ENCODE results near the gene MOK.

DNA sequence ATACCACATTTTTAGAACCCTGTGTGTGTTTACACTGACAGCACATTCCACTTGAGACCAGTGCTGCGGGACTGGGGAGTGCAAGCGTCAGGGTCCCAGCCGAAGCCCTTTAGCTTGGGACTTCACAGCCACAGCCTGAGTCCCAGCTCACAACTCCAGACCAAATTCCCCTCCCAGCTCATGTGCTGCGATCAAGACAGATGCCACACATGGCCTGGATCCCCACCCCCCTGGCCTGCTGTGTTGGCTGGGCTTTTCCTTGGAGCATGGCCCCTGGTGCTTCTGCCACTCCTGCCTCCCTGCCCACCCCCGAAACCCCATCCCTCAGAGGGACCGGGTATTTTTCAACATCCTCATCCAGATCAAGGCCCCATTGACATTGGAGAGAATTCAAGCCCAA is 101.6 kb downstream of the MOK start:
- TF ChIP-seq, protein P1, sequence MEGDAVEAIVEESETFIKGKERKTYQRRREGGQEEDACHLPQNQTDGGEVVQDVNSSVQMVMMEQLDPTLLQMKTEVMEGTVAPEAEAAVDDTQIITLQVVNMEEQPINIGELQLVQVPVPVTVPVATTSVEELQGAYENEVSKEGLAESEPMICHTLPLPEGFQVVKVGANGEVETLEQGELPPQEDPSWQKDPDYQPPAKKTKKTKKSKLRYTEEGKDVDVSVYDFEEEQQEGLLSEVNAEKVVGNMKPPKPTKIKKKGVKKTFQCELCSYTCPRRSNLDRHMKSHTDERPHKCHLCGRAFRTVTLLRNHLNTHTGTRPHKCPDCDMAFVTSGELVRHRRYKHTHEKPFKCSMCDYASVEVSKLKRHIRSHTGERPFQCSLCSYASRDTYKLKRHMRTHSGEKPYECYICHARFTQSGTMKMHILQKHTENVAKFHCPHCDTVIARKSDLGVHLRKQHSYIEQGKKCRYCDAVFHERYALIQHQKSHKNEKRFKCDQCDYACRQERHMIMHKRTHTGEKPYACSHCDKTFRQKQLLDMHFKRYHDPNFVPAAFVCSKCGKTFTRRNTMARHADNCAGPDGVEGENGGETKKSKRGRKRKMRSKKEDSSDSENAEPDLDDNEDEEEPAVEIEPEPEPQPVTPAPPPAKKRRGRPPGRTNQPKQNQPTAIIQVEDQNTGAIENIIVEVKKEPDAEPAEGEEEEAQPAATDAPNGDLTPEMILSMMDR (IDR thresholded peaks at IDR 0.05; ENCODE audit: low read depth, low read length): no peak
- TF ChIP-seq EZH2phosphoT487 (IDR thresholded peaks at IDR 0.05; ENCODE audit: low read depth): no peak

Measured in OCI-LY3 (cell line).